DND-41 (cell line): Measurements from ENCODE around the gene ZNF330.

Source experiments
- EZH2 ChIP-seq: IDR thresholded peaks from 3 replicates; pipeline ENCODE4 v1.6.1; 2012; ENCODE audit warnings: borderline replicate concordance, low read depth, mild to moderate bottlenecking, moderate library complexity, low read length, inconsistent platforms; ENCODE audit not compliant: severe bottlenecking
- TF ChIP-seq, protein P1 (sequence below): IDR thresholded peaks from 2 replicates; pipeline ENCODE4 v1.5.1; 2012; ENCODE audit warnings: borderline replicate concordance, low read length, moderate library complexity, mild to moderate bottlenecking; ENCODE audit not compliant: poor library complexity, severe bottlenecking; ENCODE audit errors: extremely low read depth

DNA sequence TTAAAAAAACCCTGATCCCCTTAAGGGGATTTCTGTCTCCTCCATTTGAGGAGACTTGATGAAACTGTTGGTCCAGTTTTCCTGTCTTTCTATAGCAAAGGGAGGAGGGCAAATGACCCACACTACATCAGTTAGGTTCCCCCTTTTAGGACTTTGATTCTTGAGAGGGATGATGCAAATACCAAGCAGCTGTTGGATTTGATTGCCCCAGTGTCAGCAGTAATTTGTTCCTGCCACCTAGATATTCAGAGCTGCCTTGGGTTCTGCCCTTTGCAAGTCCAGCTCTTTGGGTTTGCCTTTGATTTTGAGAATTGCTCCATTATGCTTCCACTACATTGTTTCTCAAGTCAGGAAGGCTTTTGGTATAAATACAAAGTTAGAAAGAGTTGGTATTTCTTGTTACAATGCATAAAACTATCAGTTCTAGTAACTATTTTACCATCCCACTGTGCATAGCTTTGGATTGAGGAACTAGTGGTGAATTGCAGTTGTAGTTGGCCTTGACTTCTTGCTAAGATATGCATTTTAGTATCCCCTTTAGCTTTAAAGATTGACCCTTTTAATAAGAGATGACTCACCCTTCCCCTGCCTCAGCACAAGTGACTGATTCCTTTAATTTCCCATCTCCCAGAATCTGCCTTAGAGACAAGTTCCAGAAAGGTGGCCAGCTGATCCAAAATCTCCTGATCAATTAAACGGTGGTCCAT, 24.3 kb upstream of the ZNF330 start:
- TF ChIP-seq, protein P1, sequence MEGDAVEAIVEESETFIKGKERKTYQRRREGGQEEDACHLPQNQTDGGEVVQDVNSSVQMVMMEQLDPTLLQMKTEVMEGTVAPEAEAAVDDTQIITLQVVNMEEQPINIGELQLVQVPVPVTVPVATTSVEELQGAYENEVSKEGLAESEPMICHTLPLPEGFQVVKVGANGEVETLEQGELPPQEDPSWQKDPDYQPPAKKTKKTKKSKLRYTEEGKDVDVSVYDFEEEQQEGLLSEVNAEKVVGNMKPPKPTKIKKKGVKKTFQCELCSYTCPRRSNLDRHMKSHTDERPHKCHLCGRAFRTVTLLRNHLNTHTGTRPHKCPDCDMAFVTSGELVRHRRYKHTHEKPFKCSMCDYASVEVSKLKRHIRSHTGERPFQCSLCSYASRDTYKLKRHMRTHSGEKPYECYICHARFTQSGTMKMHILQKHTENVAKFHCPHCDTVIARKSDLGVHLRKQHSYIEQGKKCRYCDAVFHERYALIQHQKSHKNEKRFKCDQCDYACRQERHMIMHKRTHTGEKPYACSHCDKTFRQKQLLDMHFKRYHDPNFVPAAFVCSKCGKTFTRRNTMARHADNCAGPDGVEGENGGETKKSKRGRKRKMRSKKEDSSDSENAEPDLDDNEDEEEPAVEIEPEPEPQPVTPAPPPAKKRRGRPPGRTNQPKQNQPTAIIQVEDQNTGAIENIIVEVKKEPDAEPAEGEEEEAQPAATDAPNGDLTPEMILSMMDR = no peak
- TF ChIP-seq EZH2 = no peak
